Mesothelial cell of epicardium (in vitro differentiated cells): ENCODE data around the gene ARID2. TPM values are rescaled to one million over a fixed set of nuclear protein-coding genes. Genes with fewer than 3 reads are reported as not detected.

Experiments
- DNase-seq, 2 experiments: peaks; one replicate each; pipeline ENCODE4 v3.0.0; 2021; ENCODE audit warnings: low spot score in 2 of 2; ENCODE audit not compliant: unreplicated experiment in 2 of 2
- H3K27ac Mint-ChIP-seq: 2 replicates; pipeline ENCODE4 v1.8.0; 2021; ENCODE audit warnings: mixed read lengths
- H3K27me3 Mint-ChIP-seq: 2 replicates; pipeline ENCODE4 v1.8.0; 2021; ENCODE audit warnings: low read depth, mixed read lengths
- H3K36me3 Mint-ChIP-seq: 2 replicates; pipeline ENCODE4 v1.8.0; 2021; ENCODE audit warnings: mixed read lengths
- H3K4me1 Mint-ChIP-seq: 2 replicates; pipeline ENCODE4 v1.8.0; 2021; ENCODE audit warnings: mixed read lengths
- H3K4me3 Mint-ChIP-seq: 2 replicates; pipeline ENCODE4 v1.8.0; 2021; ENCODE audit warnings: mild to moderate bottlenecking, moderate library complexity, mixed read lengths
- H3K9me3 Mint-ChIP-seq: 2 replicates; pipeline ENCODE4 v1.8.0; 2021; ENCODE audit warnings: mixed read lengths
- CTCF ChIP-seq: fragments of 200-600 bp; sonication (generic); IDR thresholded peaks from one replicate; pipeline ENCODE4 v1.5.0; 2021; ENCODE audit warnings: antibody characterized with exemption; ENCODE audit not compliant: unreplicated experiment
- total RNA-seq: library from RNA; stranded (reverse); gene quantifications from 3 replicates; pipeline ENCODE4 v1.2.1, GENCODE V29; 2021

The ARID2 gene
- total RNA-seq, 1 donor from 2014 or later = 67.1 TPM

GRCh38 chr12:45725631-45726602 is 3.6 kb upstream of the ARID2 start:
- H3K9me3 Mint-ChIP-seq = no peaks in the 10 kb centered on the region
- no peak for DNase-seq
- no peaks in the 10 kb centered on the region for H3K27me3 Mint-ChIP-seq
- peak; percentile 47 for TF ChIP-seq CTCF
- H3K27ac Mint-ChIP-seq = peak overlapping the region; percentile 100
- peaks cover 12% of the 10 kb centered on the region for H3K4me1 Mint-ChIP-seq
- peak overlapping the region; percentile 98 for H3K4me3 Mint-ChIP-seq
- H3K36me3 Mint-ChIP-seq = no peaks in the 10 kb centered on the region

GRCh38 chr12:45726603-45727300 is 2.8 kb upstream of the ARID2 start:
- H3K27me3 Mint-ChIP-seq = no peaks in the 10 kb centered on the region
- peak overlapping the region; percentile 98 for H3K4me3 Mint-ChIP-seq
- H3K4me1 Mint-ChIP-seq = peaks cover 14% of the 10 kb centered on the region
- DNase-seq = peak; percentile 42 to 72
- H3K27ac Mint-ChIP-seq = peak overlapping the region; percentile 100
- H3K9me3 Mint-ChIP-seq = no peaks in the 10 kb centered on the region
- H3K36me3 Mint-ChIP-seq = no peaks in the 10 kb centered on the region
- TF ChIP-seq CTCF = no peak

GRCh38 chr12:45727301-45727979 is 2.1 kb upstream of the ARID2 start:
- Mint-ChIP-seq H3K4me1 (peaks cover 20% of the 10 kb centered on the region), H3K36me3 (no peaks in the 10 kb centered on the region), H3K9me3 (no peaks in the 10 kb centered on the region), H3K4me3 (peak overlapping the region; percentile 98), H3K27ac (peak overlapping the region; percentile 100), H3K27me3 (no peaks in the 10 kb centered on the region)
- TF ChIP-seq CTCF = no peak
- DNase-seq = peak; percentile 75 to 87

- Mint-ChIP-seq H3K27me3 (no peaks in the 10 kb centered on the region), H3K36me3 (no peaks in the 10 kb centered on the region), H3K27ac (peak overlapping the region; percentile 100), H3K4me3 (peak overlapping the region; percentile 98), H3K9me3 (no peaks in the 10 kb centered on the region), H3K4me1 (peaks cover 24% of the 10 kb centered on the region)
- TF ChIP-seq CTCF = no peak
- DNase-seq = no peak
Measured at GRCh38 chr12:45727980-45728629, 1.4 kb upstream of the ARID2 start.

GRCh38 chr12:45728630-45729232 is 775 bp upstream of the ARID2 start:
- no peaks in the 10 kb centered on the region for H3K36me3 Mint-ChIP-seq
- peak overlapping the region; percentile 100 for H3K27ac Mint-ChIP-seq
- peaks cover 28% of the 10 kb centered on the region for H3K4me1 Mint-ChIP-seq
- no peaks in the 10 kb centered on the region for H3K27me3 Mint-ChIP-seq
- peak; percentile 80 for TF ChIP-seq CTCF
- peak overlapping the region; percentile 98 for H3K4me3 Mint-ChIP-seq
- no peaks in the 10 kb centered on the region for H3K9me3 Mint-ChIP-seq
- DNase-seq = peak; percentile 85 to 97
